Kidney (tissue), 14 donors: ENCODE results near the gene ZFP91. TPM values are rescaled to one million over a fixed set of nuclear protein-coding genes. Genes with fewer than 3 reads are reported as not detected.

ENCODE experiments used
- DNase-seq, 5 donors: peaks; one replicate each; pipeline ENCODE4 v3.0.0-alpha.2; 2013 to 2020
- FAIRE-seq: peaks from 2 replicates; lab custom pipeline; 2012; peaks lifted over from hg19 to GRCh38; lab: Jason Lieb, UNC
- H3K27ac ChIP-seq, 2 donors: one replicate each; pipeline ENCODE4 v1.7.0; 2013; ENCODE audit warnings: low read depth in 2 of 2, low read length in 2 of 2, inconsistent platforms in 1 of 2
- H3K27me3 ChIP-seq: one replicate; pipeline ENCODE4 v1.7.1; 2013; ENCODE audit warnings: low read length, inconsistent platforms; ENCODE audit not compliant: control insufficient read depth, insufficient read depth
- H3K36me3 ChIP-seq, 3 donors: one replicate each; pipeline versions ENCODE4 v1.7.0 to v1.7.1; 2013; ENCODE audit warnings: low read length in 3 of 3, control low read depth in 1 of 3, inconsistent platforms in 1 of 3; ENCODE audit not compliant: insufficient read depth in 3 of 3, control insufficient read depth in 2 of 3
- H3K4me1 ChIP-seq, 3 donors: one replicate each; pipeline versions ENCODE4 v1.7.0 to v1.7.1; 2013; ENCODE audit warnings: low read length in 3 of 3, inconsistent platforms in 1 of 3, low read depth in 1 of 3; ENCODE audit not compliant: control insufficient read depth in 2 of 3, insufficient read depth in 2 of 3
- H3K4me3 ChIP-seq, 3 donors: one replicate each; pipeline versions ENCODE4 v1.7.0 to v1.8.1; 2013; ENCODE audit warnings: low read length in 3 of 3, control low read depth in 1 of 3, inconsistent platforms in 1 of 3
- H3K9ac ChIP-seq, 3 donors: one replicate each; pipeline versions ENCODE4 v1.7.0 to v1.7.1; 2013; ENCODE audit warnings: low read length in 3 of 3, control low read depth in 1 of 3, inconsistent platforms in 1 of 3
- H3K9me3 ChIP-seq, 3 donors: one replicate each; pipeline versions ENCODE4 v1.7.0 to v1.7.1; 2013; ENCODE audit warnings: low read length in 3 of 3, control low read depth in 1 of 3, inconsistent platforms in 1 of 3; ENCODE audit not compliant: control insufficient read depth in 2 of 3, insufficient read depth in 1 of 3
- CTCF ChIP-seq: IDR thresholded peaks from 3 replicates; pipeline ENCODE4 v1.5.1; 2012; ENCODE audit warnings: mild to moderate bottlenecking, moderate library complexity, borderline replicate concordance; ENCODE audit not compliant: insufficient read depth; ENCODE audit errors: extremely low read depth
- intact Hi-C: fragments of 100-400 bp; cut with DNase I; formaldehyde crosslinking; loops from one replicate; pipeline ENCODE4 v1.11.1; 2022
- polyA plus RNA-seq: library from polyadenylated mRNA; stranded (reverse); fragments of 350-450 nt; fragmentation: Illumina TruSeq; extraction: RNeasy Lipid Tissue Mini Kit (QIAGEN cat#74804); gene quantifications from one replicate; pipeline ENCODE4 v1.2.3, GENCODE V29; 2014; ENCODE audit warnings: low read depth, low replicate concordance; ENCODE audit not compliant: insufficient read depth
- total RNA-seq: library from RNA; stranded (reverse); fragmentation: NEBNext Ultra II Directional; extraction: Animal tissue kit (Norgen Biotek cat#: 25700); gene quantifications from one replicate; pipeline ENCODE4 v1.2.1, GENCODE V29; 2021
- donor health status: control.
- donor health status: control.
- donor health status: control.
- donor health status: control.
- donor health status: control.
- donor health status: DM: yes; HTN: yes; CAD: no.
- donor health status: Normal renal cell carcinoma (clear cell type).

Gene ZFP91
- total and polyA plus RNA-seq, 2 donors from 2014 or later, result 14.9 to 43.7 TPM

- no peak for TF ChIP-seq CTCF
- DNase-seq, result no peak
- Histone ChIP-seq H3K27me3 (no peaks in the 10 kb centered on the region), H3K9ac (no peak overlapping the region), H3K9me3 (no peaks in the 10 kb centered on the region), H3K36me3 (no peaks in the 10 kb centered on the region), H3K4me3 (no peak overlapping the region), H3K27ac (no peak overlapping the region), H3K4me1 (peaks cover 2 to 31% (median 16%) of the 10 kb centered on the region in 3 donors)
- intact Hi-C loops, result no loop called here
- no peak for FAIRE-seq
Observed at GRCh38 chr11:58582437-58582836, 3.6 kb downstream of the ZFP91 start.

GRCh38 chr11:58586998-58587397 is 8.1 kb downstream of the ZFP91 start:
- intact Hi-C loops, result no loop called here
- no peak for DNase-seq
- H3K27me3 ChIP-seq, result no peaks in the 10 kb centered on the region
- H3K9ac ChIP-seq, result no peak overlapping the region
- H3K9me3 ChIP-seq, result no peaks in the 10 kb centered on the region
- no peak overlapping the region for H3K4me3 ChIP-seq
- peaks cover 0 to 2% (median 0%) of the 10 kb centered on the region in 3 donors for H3K36me3 ChIP-seq
- H3K27ac ChIP-seq, result no peak overlapping the region
- FAIRE-seq, result no peak
- no peak for TF ChIP-seq CTCF
- H3K4me1 ChIP-seq, result peaks cover 0 to 21% (median 6%) of the 10 kb centered on the region in 3 donors

- Histone ChIP-seq H3K27me3 (no peaks in the 10 kb centered on the region), H3K9me3 (no peaks in the 10 kb centered on the region), H3K36me3 (peaks cover 0 to 3% (median 0%) of the 10 kb centered on the region in 3 donors), H3K4me1 (peaks cover 0 to 8% (median 7%) of the 10 kb centered on the region in 3 donors), H3K9ac (no peak overlapping the region), H3K4me3 (no peak overlapping the region), H3K27ac (no peak overlapping the region)
- TF ChIP-seq CTCF, result no peak
- FAIRE-seq, result no peak
- no peak for DNase-seq
- intact Hi-C loops, result no loop called here
Observed at GRCh38 chr11:58591659-58592058, 12.8 kb downstream of the ZFP91 start.
